ENCODE measurements around the gene NFYB.
"Not testable (repeated sequence)": the region's sequence is repeated elsewhere in the genome, so short reads cannot be mapped to it uniquely, and the experiment has no call there.

NFYB gene

DNA sequence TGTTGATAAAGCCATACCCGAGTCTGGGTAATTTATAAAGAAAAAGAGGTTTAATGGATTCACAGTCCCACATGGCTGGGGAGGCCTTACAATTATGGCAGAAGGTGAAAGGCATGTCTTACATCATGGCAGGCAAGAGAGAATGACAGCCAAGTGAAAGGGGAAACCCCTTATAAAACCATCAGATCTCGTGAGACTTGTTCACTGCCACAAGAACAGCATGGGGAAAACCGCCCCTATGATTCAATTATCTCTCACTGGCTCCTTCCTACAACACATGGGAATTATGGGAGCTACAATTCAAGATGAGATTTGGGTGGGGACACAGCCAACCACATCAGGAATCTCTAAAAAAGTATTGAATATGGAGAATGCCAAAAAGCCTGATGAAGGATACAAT lies 25.0 kb upstream of the NFYB start:
- not testable (repeated sequence) for DNase-seq (ENCODE audit: low spot score)

DNA sequence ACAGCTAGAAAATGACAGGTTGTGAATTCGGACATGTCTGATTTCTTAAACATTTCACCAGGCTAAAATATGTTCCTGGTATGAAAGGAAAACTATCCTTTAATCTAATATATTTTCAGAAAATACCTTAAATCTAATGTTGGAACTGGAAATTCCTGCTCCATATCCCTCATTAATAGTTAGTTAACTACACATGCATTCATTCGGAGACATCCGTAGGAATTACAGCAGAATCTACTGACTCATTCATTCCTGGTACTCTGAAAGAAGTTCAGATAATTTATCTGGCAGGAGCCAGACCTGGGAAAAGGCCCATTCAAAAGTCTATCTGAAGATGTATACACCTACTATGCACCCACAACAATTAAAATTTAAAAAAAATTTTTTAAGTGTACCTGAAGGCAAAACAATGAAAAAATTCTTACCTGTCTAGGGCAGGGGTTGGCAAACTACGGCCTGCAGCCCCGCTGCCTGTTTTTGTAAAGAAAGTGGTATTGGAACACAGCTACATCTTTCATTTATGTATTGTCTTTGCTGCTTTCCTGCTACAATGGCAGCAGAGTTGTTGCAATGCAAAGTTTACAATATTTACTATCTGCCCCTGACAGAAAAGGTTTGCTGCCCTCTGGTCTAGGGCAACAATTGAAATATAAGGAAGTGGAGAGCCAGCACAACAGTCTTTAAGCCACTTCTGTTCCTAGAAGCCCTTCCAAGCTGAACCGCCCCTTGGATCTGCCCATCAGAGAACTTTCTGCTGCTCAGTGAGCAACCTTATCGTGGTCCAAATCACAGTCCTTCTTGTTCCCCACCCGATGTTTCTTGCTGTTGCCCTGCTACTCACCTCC lies 17.9 kb upstream of the NFYB start:
- DNase-seq (ENCODE audit: low spot score): no peak

DNA sequence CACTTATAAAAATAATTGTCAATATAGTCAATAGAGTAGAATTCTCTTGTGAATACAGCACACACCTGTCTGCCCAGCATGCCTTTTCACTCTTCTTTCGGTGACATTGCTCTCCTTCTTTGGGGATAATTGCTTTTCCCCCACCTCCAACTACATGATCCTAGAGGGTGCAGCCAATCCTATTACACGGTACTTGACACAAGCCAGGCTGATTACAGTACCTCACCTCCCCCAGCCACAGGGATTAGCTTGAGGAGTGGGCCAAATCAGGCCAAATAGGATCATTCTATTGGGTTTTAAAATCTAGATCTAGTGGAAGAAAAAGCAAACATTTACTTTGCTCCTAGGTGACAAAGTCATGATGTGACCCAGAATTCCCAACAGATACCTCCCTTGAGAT lies 16.8 kb upstream of the NFYB start:
- no peak for DNase-seq (ENCODE audit: low spot score)

DNA sequence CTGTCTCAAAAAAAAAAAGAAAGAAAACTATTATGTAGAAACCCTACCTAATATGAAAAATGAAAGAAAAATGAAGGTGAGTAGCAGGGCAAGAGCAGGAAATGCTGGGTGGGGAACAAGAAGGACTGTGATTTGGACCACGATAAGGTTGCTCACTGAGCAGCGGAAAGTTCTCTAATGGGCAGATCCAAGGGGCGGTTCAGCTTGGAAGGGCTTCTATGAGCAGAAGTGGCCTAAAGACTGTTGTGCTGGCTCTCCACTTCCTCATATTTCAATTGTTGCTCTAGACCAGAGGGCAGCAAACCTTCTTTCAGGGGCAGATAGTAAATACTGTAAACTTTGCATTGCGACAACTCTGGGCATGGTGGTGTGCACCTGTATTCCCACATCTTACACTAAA lies 16.3 kb upstream of the NFYB start:
- DNase-seq (ENCODE audit: low spot score): no peak

DNA sequence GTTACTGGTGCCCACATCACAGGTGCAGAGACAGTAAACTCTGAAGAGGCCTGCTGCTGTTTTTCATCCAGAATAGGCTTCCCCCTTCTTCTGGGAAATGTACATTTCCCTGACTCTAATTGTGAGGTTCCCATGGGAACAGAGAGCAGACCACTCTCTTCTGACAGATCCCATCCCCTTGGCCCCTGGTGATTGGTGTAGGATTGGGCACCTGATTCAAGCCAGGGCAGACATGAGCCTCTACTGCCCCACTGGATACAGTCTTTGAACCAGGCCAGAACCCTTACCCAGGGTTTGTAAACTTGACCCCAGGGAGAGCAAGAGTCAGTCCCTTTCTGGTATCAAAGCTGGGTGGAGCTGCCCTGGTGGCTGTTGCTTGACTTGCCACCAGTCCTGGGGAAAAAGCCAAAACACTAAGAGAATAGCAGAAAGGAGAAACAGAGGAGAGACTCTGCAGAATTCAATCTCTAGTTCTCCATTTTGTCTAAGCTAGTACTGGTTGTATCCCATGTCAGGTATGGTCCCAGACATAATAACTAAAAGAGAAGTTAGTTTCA lies 14.8 kb upstream of the NFYB start:
- DNase-seq (ENCODE audit: low spot score): no peak

DNA sequence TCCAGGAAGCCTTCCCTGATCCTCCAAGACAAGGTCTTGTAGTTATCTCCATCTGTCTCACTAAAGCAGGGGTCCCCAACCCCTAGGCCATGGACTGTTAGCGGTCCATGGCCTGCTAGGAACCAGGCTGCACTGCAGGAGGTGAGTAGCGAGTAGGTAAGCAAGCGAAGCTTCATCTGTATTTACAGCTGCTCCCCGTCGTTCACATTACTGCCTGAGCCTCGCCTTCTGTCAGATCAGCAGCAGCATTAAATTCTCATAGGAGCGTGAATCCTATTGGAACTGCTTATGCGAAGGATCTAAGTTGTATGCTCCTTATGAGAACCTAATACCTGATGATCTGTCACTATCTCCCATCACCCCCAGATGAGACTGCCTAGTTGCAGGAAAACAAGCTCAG lies 12.4 kb upstream of the NFYB start:
- DNase-seq (ENCODE audit: low spot score): no peak

DNA sequence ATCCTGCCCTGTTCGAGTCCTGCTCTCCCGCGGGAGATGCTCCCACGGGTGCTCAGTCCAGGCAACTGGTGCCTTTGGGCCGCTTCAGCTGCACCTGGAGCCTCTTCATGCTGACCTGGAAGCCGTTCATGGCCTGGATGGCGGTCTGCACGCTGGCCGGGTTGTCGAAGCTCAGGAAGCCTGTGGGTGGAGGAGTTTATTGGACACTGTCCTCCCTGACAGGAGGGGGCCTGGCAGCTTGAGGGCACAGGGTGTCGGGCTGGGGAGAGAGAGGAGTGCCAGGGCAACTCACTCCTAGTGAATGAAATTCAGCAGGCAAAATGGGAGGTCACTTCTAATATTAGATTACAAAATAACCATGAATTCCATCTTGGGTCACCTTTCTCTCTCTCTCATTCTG lies 9.3 kb upstream of the NFYB start:
- no peak for DNase-seq (ENCODE audit: low spot score)

DNA sequence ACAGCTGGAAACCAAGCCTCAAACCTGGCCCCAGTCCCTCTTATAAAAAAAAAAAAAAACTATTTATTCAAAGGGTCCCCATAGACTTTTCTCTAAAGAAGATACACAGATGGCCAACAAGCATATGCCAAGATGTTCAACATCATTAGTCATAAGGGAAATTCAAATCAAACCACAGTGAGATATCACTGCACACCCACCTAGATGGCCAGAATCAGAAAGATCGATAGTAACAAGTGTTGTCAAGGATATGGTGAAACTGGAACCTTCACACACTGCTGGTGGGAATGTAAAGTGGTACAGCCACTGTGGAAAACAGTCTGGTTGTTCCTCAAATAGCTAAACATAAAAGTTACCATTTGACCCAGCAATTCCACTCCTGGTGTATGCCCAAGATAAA lies 5.9 kb upstream of the NFYB start:
- no peak for DNase-seq (ENCODE audit: low spot score)

DNA sequence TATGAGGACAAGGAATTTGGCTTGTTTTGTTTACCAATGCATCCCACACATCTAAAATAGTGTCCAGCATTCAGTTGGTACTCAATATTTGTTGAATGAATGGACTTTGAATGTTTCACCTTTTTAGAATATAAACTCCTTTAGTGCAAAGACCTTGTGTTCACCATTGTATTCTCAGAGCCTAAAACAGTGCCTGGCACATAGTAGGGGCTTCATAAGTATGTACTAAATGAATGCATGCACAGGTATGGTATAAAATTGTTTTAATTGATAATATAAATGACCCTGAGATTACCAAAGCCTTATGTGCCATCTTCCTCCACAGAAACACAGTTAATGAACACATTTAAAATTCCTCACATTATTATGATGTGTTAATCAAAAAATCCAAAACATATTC lies 5.0 kb upstream of the NFYB start:
- DNase-seq (ENCODE audit: low spot score): no peak

DNA sequence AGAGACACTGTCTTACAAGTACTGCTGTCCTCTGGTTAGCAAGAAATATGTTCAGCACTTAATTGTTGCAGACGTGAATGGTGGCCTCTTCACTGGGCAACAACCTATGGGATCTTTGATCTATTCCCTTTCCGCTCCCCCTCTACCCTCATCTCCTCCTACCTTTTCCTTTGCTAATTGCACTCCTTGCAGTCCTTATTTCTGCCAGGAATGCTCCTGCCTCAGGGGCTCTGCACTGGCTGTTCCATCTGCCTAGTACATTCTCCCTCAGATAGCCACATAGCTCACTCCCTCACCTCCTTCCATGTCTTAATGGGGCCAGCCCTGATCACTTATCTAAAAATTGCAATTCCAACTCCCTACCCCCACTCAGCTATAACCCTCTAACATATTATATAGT lies 4.5 kb upstream of the NFYB start:
- no peak for DNase-seq (ENCODE audit: low spot score)

DNA sequence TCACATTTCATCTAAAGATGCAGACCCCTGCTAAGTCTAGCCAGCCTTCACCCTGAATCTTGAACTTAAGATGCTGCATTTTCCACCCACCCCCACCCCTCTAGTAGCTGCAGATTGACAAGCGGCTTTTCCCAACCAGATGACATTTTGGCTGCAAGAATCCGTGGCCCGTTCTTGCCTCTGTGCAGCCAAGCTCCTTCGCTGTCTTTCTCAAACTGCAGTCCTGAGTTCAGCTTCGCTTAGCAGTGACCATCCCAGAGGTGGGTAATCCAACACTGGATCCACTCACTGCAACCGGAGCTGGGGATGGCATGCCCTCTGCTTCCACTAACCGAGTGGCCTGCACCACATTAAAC lies 765 bp upstream of the NFYB start:
- peak; percentile 14 for DNase-seq (ENCODE audit: low spot score)

DNA sequence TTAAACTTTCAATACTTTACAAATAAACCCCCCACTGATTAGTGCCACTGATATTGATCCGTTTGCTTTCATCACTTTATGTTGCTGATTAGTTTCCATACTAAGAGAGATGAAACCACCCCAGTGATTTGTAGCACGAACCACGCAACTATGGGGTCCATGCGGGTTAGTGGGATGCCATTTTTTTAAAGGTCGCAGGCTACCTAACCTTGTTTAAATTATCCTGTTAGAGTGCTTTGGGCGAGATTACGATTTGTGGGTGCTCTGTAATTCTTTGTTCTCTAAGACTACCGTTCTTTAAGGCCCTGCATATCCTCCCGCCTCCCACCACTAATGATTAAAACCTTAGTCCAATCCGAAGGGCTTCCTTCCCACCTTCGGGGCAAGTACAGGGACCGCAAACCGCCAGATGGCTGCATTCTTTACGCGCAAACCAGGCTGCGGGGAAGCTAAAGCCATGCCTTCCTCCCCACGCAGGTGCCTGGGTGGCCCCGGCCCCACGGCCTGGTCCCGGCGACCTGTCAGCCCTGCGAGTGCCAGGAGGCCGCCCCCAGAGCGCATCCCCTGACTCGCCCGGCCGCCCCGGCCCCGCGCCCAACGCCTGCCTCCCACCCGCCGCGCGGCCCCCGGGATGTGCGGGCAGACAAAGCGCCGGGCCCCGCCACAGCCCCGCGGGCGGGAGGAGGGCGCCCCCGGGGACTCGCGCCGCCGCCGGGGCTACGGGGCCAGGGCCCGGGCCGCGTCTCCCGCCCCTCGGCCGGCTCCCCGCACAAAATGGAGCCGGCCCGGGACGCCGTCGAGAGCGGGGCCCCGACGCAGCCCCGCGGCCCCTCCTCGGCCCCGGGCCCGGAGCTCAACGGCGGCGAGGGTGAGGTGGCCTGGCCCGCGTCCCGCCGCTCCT lies 759 bp downstream of the NFYB start:
- DNase-seq (ENCODE audit: low spot score): peak; percentile 49

DNA sequence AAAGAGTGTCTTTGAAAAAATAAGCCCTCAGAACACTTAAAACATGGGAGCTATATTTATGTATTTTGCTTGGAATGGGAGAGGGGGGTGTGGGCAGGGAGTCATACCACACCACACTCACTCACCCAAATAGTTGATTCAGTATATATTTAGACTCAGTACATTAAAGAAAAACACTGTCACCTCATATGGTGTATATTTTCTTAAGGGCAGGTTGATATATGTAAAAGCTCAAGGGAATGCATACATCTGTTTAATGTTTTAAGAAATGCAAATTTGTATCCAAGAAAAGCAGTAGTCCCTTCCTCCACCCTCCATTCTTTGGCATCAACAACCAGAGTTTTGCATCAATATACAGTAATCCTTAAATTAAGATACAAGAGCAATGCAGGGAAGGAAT lies 1.4 kb downstream of the NFYB start:
- peak; percentile 23 for DNase-seq (ENCODE audit: low spot score)

DNA sequence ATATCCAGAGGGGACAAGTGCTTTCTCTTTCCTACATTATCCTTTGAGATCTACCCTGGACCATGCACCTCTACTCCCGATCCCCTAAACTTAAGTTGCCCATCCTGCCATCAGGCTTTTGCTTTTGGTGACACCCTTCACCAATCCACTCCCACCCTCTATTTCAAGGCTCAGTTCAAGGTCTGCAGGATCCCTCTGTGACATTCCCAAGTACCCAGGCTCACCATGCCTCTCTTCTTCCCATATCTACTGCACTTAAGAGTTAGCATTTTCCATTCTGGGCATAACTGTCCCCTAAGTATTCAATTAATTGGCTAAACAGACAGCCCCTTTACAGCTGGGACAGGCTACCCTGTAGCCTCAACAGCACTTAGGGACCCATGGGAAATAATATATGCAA lies 3.1 kb downstream of the NFYB start:
- no peak for DNase-seq (ENCODE audit: low spot score)

DNA sequence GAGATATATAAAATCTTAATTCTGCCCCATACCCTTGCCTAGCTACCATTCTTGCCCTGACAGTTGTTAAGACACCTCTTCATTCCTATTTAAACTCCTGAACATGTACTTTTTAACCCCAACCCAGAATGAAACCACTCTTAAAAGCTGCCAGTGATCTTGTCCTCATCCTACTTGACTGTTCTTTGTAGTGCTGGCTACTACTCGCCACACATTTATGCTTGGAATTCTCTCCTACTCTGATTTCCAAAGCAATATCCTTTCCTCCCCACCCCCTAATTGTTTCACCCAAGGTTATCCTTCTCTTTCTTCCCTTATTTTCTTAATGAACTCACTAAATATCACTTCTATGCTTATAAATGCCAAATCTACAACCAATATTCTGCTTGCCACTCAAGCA lies 4.1 kb downstream of the NFYB start:
- no peak for DNase-seq (ENCODE audit: low spot score)

DNA sequence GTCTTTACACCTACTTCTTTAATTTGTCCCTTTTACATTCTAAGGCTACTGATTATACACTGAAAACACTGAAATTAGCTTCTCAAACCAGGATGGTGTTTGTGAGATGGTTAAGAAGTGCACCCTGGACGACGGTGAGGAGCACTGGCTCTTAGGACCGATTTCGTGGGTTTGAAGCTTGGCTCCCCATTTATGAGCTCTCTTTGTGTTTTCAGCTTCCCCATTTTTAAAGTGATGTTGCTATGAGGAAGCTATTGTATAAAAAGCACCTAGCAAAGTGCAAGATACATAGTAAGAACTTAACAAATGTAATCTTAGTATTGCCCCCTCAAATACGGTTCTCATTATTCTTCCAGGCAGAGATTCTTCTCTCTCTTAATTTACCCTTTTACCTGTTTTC lies 4.7 kb downstream of the NFYB start:
- DNase-seq (ENCODE audit: low spot score): no peak

DNA sequence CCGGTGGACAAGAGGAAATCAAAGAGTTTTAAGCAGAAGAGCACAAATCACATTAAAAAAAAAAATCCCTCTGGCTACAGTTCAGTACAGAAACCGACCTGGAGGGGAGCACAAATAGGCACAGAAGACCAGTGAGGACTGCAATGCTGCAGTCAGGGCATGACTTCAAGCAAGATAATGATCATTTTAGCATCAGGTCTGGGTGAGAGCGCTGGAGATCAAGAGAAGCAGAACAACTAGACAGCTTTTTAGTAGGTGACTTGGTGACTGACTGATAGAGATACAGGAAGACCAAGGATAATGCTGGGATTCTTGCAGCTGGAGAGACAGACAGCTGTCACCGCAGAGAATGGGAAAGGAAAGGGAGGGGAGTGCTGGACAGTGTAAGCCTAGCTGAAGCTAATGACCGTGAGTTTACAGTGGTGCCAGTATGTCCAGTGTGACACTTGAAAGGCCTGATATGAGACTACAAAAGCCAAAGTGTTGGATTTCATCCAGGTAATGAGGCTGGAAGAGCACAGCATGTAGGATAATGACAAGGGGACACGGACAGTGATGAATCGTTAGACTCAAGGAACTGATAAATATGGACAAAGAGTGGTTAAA lies 5.6 kb downstream of the NFYB start:
- no peak for DNase-seq (ENCODE audit: low spot score)

DNA sequence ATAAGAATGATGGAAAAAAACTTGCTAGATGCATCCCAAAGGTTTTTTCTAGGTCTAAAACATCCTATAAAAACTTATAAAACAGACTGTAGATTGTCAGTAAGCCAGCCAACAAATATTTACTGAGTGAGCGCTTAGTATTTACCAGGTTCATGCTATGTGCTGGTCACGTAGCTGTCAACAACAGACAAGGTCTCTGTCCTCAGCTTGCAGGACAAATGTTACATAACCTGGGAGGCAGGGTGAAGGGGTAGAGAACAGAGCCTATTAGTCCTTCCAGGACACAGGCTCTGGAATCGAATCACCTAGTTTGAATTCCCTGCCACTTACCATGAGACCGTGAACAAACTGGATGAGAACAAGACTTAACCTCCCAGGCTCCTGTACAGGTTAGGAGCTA lies 6.4 kb downstream of the NFYB start:
- DNase-seq (ENCODE audit: low spot score): no peak

DNA sequence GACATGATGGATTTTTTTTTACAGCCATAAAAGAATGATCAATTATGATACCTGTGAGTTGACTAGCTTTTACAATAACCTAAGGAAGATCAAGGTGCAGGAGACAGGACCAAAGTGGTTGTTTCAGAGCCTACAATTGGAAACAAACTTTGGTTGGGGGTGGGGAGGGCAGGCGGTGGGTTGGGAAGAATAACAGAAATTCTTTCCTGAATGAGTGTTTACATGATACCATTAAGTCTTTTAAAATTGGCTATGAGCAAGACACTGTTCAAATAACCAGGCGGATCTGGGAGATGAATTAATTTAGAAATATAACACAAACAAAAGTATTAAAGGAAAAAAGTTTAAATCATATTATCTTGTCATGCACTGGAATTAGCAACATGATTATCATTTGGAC lies 7.2 kb downstream of the NFYB start:
- DNase-seq (ENCODE audit: low spot score): no peak

DNA sequence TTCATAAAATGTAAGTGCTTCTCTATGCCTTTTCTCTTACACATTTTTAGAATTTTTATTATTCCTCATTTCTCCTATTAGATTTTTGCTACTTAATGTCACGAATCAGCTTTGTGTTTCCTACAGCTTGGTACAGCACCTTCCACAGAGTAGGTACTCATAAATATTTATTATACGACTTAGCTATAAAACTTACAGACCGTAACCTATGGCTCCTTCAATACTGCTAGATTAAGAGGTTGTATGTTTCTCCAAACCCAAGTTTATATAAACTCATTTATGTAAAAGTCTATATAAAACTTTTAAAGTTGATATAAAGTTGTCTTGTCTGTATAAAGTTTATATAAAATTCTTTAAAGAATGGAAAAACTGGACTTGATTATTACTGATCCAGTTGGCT lies 11.5 kb downstream of the NFYB start:
- DNase-seq (ENCODE audit: low spot score): no peak

DNA sequence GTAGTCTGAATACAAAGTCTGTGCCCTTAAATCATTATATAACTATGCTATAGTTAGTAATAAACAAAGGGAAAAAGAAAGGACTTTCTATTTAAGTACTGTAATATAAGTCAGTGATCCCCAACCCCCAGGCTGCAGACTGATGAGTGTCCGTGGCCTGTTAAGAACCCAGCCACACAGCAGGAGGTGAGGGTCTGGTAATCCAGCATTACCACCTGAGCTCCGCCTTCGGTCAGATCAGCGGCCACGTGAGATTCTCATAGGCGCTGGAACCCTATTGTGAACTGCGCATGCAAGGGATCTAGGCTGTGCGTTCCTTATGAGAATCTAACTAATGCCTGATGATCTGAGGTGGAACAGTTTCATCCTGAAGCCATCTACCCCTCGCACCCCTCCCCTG lies 15.7 kb downstream of the NFYB start:
- no peak for DNase-seq (ENCODE audit: low spot score)

DNA sequence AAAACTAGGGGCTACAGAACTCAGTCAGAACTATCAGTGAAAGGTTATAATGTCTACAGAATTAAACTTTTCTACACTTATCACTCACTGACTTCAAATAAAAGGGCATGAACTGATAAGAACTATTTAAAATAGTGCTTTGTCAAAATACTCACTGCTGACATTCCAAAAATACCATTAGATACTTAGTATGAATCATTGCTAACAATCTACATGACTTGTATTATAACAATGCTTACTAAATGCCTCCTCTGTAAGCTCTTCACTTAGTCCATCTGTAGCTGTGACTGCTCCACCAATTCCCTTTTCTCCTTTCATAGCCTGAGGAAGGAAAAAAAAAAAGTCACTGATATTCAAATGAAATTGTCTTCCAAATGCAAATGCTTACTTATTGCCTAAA lies 17.0 kb downstream of the NFYB start:
- DNase-seq (ENCODE audit: low spot score): peak; percentile 43

DNA sequence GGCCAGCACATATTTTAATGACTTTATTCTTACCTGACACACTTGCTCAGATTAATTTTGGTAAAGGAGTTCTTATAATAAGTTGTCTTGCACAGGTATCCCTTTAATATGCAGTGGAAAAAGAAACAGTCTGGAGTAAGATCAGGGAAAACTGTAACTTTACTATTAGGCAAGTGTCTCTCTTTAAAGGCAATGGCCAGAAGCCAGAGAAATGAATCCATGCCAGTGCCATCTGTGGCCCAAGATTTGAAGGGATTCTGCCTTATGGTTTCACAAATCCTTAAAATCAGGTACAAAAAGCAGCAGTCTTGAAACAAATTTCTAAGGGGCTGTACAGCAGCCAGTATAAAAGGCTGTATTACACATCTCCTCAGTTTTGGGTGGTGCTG lies 22.4 kb downstream of the NFYB start:
- DNase-seq (ENCODE audit: low spot score): no peak
